SU-DHL-6 (cell line): ENCODE data around the gene NCBP3.

Source experiments
- CTCF ChIP-seq: fragments of 200-600 bp; sonication (generic); IDR thresholded peaks from one replicate; pipeline ENCODE4 v1.5.1; 2017; ENCODE audit warnings: antibody characterized with exemption, mild to moderate bottlenecking, low read length, moderate library complexity; ENCODE audit not compliant: insufficient read depth, poor library complexity, severe bottlenecking
- EZH2phosphoT487 ChIP-seq: fragments of 200-600 bp; sonication (generic), shearing (Covaris generic); conservative IDR thresholded peaks from 2 replicates; pipeline ENCODE4 v1.6.1; 2018; ENCODE audit warnings: mild to moderate bottlenecking, antibody characterized with exemption, low read length, moderate library complexity, mixed read lengths

- no peak for TF ChIP-seq CTCF
- TF ChIP-seq EZH2phosphoT487: no peak
Measured at GRCh38 chr17:3889325-3890012, 43.4 kb upstream of the NCBP3 start.
